GM15510 (cell line): ENCODE measurements around the gene ABLIM2.

Experiments
- POLR2A ChIP-seq: IDR thresholded peaks from 3 replicates; pipeline ENCODE4 v1.6.1; 2011; ENCODE audit warnings: borderline replicate concordance; ENCODE audit not compliant: insufficient read length; ENCODE audit errors: extremely low read depth

Gene ABLIM2

DNA sequence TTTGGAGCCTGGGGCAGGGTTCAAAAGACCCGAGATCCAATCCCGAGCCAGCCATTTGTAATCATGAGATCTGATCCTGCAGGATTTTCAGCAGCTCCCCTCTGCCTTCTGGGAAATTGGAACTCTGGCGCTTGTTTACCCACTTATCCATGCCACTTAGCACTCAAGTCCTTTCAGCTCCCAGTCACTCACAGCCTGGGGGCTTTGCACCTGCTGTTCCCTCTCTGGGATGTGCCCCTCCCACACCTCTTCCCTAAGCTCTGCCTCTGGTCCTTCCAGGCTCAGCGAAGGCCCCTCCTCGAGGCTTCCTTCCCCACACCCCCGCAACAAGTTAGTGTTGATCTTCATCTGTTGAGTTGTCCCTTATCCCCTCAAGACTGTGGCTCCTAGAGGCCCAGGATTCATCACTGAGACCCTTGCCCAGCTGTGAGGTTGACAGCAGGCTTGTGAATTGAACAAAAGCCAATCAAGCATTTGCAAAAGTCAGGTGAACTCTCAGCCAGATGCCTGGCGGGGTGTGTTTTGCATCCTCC is 119.8 kb downstream of the ABLIM2 start:
- no peak for TF ChIP-seq POLR2A

DNA sequence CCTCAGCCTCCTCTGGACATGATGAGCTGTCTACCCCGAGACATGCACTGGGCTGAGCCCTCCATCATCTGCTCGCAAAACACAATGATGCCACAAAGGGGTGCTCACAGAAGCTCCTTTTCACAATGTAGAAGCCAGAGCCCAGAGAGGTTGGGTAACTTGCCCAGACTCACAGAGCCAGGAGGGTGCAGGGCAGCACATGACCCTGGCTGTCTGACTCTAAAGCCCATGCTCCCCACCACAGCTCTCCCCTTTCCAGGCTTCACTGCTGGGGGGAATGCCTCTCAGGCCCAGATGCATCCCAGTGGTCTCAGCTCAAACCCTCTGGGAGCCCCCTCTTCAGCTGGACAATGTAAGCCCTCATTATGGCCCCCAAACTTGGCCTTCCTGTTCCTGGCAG is 120.5 kb downstream of the ABLIM2 start:
- TF ChIP-seq POLR2A: no peak

DNA sequence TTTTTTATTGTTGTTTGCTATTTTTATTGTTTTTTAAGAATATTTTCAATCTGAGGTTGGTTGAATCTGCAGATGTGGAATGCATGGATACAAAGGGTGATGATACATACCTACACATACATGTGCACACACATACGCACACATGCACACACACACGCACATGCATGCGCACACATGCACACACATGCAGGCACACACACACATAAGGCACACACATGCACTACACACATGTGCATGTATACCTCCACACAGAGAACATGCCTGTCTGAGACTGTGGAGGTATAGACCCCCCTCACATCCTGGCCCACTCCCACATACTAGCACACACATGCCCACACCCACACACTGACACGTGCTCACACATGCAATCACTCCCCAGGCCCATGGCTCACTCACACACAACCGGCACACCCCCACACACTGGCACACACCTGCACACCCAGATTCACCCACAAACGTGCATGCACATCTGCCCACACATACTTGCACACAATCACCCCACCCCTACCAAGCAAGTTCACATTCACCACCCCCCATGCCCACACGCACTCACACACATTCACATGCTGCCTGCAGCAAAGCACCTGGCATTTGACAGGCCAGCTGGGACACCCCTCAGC is 121.4 kb downstream of the ABLIM2 start:
- no peak for TF ChIP-seq POLR2A

DNA sequence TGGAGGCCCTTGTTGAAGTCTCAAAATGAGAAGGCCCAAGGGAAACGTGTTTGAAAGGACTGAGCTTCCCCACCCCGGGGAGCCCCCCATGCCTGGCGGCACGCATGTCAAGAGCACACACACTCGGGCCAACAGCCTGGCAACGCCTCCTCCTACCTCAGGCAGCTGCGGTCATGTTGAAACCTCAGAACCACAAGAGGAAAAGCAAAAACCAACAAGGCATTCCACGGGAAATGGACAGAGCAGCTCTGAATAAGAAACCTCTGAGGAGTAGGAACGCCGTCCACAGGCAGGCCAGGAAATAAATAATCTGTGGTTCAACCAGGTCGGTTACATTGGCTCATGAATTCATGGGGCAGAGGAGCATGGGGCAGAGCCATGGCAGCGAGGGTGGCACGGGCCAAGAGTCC is 123.2 kb downstream of the ABLIM2 start:
- TF ChIP-seq POLR2A: no peak

DNA sequence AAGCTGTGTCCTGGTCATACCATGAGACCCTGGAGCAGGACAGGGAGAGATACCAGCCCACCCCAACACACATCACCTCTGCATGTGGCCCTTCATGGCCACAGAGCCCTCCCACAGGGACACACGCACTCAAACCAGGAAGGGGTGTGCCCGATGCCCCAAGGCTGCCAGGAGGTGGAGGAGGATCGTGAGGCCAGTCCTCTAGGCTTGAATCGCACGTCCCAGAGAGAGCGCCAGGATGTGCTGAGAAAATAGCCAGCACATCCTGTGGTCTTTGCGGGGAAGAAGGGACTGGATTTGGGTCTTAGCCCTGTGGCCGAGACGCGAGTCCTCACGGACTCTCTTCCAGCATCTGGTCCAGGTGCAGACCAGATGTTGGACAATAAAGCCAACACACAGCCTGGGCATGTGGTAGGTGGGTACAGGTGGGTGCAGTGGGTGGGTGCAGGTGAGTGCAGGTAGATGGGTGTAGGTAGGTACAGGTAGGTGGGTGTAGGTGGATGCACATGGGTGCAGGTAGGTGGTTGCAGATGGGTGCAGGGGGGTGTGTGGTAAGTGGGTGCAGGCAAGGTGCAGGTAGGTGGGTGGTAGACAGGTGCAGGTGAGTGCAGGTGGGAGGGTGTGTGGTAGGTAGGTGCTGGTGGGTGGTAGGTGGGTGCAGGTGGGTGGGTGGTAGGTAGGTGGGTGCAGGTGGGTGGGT is 124.6 kb downstream of the ABLIM2 start:
- TF ChIP-seq POLR2A: no peak

DNA sequence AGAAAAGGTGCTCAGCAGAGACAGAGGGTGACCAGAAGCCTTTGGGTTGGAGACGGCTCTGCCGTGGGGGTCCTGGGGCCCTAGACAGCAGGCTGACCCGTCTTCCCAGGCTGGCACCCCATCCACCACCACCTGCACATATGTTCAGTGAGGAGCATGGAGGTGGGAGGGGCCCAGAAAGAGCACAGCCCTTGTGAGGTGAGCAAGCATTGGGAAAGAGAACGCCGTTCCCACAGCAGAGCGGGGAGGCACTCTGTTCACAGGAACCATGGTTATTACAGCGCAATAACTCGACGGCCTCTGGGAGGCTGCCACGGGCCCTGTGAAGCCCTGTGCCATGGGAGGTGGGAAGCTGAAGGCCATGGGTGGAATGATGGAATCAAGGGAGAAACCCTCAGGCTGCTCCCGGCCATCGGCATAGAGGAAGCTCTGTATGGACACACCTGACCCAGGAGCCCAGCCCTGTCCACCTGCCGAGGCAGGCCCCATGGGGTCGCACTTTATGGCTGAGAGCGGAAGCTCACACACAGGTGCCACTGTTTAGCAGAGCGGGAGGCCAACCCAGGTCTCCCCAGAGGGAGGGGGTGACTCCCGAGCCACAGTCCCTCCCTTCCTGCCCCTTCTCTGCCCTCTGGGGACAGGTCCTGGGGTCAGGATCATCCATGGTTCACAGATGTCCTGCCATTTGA is 125.4 kb downstream of the ABLIM2 start:
- TF ChIP-seq POLR2A: no peak

DNA sequence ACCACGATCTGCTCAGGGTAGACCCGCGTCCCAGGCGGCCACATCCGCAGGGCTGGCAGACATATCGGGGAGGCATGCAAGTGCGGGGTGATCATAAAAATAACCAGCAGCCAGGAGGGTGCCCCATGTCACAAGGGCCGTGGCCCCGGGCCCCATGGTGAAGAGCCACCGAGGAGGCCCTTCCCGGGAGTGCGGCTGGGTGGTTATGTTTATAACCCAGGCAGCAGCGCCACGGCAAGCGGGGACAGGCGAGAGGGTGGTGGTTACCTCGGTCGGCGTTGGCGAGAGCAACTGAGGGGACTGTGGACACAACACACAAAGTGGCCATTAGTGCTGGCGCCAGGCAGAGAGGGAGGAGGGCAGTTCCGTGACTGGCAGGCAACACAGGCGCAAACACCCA is 126.2 kb downstream of the ABLIM2 start:
- no peak for TF ChIP-seq POLR2A

DNA sequence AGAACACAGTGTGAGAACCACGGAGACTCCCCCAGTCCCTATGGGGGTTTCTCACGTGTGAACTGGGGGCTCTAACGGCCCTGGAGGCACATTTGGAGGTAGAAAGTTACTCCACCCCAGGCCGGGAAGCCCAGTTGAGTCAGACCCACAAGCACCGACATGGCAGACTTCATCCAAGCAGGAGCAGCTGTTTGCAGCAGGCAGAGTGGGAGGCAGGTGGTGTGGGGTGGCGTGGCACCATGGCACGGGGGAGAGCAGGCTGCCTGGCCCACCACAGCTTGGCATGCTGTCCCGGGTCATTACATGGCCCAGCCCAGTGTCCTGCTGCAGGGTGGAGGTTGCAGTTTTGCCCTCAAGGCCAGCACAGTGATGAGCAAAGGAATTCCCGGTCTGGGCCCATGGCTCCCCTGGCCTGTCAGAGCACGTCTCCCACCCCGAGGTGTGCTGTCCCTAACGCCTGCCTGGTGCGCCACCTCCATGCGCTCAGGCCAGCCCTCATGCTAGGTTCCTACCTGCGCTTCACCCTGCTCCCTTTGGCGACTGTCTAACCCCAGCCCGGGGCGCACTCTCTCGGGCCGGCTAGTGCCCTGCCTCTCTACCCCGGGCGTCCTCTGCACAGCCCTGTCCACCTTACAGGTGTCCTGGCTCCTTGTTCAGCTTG is 128.4 kb downstream of the ABLIM2 start:
- no peak for TF ChIP-seq POLR2A

DNA sequence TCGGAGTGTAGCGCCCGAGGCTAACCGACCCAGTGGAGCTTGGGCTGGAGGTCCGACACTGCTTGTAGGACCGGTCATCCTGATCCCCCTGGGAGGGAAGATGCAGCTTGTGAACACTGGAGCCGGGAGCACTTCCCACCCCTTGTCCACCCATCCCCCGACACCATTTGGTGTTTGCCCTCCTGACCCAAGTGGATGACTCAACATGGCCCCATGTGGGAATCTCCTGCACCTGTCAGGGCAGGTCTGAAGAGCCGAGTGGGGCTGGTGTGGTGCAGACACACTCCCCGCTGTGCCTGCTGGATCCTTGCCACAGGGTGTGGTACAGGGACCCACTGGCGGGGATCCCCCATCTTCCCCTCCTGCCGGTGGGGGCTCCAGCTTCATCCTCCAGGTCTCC is 128.9 kb downstream of the ABLIM2 start:
- TF ChIP-seq POLR2A: no peak

DNA sequence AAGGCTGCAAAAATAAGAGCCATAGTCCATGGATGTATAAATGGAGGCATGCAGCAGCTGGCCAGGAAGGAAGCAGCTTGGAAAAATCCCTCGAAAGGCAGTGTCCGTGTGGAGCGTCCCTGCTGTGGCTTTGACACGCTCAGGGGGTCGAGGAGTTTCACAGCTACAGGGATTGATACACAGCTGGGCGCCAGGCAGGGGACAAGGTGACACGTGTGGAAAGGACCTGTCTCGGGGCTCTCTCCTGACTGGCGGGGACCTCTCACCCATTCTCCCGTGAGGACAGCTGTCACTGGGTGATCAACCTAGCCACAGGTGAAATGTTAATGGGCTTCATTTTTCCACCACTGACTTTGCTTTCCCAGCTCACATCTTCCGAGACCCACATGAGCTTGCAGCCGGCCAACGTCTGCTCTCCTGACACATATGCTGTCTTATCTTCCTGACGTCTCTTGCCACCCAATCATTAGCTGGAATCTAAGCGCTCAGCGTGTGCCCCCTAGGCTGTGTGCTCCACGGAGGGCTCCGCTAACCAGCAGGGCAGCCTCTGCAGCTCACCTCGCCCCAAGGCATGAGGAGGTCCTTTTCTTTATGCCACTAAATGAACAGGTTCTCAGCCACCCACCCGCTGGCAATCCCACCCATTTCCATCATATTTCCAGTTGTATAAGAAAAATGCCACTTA is 129.6 kb downstream of the ABLIM2 start:
- no peak for TF ChIP-seq POLR2A

DNA sequence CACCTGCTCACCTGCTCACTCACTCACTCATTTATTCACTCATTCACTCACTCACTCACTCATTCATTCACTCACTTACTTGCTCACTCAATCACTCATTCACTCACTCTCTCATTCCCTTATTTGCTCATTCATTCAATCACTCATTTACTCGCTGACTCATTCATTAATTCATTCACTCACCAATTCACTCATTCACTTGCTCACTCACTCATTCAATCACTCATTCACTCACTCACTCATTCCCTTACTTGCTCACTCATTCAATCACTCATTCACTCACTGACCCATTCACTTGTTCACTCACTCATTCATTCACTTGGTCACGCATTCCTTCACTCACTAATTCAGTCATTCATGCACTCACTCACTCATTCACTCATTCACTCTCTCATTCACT is 130.2 kb downstream of the ABLIM2 start:
- TF ChIP-seq POLR2A: no peak

DNA sequence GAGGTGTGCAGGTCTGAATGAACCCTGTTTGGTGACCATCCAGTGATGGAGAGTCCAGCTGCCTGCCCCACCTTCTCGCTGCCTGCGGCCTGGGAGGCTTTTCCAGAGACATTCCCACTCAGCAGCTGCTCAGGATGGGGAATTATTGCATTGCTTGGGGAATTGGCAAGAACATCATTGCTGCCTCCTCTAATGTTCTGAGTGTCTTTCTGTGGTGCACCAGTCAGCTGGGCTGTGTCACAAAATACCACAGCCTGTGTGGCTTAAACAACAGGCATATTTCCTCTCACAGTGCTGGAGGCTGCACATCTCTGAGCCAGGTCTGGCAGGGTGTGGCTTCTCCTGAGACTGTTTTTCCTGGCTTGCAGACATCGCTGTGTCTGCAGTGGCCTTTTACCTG is 132.2 kb downstream of the ABLIM2 start:
- no peak for TF ChIP-seq POLR2A

DNA sequence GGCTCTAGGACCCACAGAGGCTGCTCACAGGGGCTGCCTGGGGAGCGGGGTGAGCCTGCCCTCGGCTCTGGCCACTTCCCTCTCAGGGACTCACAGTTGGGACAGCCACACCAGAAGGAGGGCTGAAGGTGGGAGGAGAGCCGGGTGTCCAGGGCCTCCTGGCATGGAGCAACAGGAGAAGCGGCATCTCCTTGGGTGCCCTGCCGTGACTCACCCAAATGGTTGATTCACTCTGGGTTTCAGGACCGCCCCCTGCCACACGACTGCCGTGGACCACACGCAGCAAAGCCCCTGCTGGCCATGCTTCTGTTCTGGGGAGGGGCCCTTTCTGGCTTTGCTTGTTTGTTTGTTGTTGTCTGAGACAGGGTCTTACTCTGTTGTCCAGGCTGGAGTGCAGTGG is 132.9 kb downstream of the ABLIM2 start:
- no peak for TF ChIP-seq POLR2A

DNA sequence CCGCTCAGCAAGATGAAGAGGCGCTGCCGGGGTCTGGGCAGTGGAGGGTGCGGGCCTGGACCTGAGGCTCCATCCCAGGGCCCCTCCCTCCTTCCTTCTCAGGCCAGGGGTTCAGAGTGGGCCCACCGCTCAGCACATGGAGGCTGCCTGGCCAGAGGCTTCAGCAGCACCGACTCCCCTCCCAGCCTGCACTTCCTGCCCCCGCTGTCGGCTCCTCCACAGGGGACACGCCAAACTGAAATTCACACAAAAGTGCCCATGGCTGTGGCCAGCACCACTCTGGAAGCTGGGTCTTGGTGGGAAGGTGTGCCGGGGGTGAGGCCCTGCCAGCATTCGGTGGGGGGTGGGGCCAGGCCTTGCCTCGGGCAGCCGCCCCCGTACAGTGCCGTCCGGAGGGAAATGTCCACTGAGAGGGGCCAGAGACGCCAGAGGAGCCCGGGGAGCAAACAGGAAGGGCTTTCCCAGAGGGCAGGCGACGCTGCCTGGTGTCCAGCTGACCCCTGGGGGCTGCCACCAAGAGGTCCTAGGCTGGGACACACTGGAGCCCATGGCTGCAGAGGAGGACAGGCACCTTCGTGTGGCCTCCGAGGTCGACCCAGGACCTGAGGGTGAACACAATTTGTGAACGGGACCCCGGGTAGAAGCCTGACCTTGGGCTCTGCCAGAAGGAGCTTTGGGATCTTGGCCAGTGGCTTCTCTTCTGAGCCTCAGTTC is 134.4 kb downstream of the ABLIM2 start:
- TF ChIP-seq POLR2A: no peak
